ENCODE results near the gene ANO8. TPM values are rescaled to one million over a fixed set of nuclear protein-coding genes. Genes with fewer than 3 reads are reported as not detected.

The ANO8 gene
- total RNA-seq, 1 donor = 5.1 TPM

- Histone ChIP-seq H3K4me2 (ENCODE audit: insufficient read depth, low read length) (no peak overlapping the region), H4K20me1 (ENCODE audit: insufficient read depth, low read length) (peaks cover 4% of the 10 kb centered on the region), H3K4me1 (ENCODE audit: insufficient read depth, low read length) (peaks cover 2% of the 10 kb centered on the region), H3K9me3 (ENCODE audit: low read depth, low read length) (no peaks in the 10 kb centered on the region), H3K27me3 (ENCODE audit: insufficient read depth, low read length) (no peaks in the 10 kb centered on the region), H3K79me2 (ENCODE audit: insufficient read depth, low read length) (peaks cover 3% of the 10 kb centered on the region), H2AFZ (ENCODE audit: low read length) (no peak overlapping the region), H3K36me3 (ENCODE audit: insufficient read depth, low read length) (peaks cover 17% of the 10 kb centered on the region), H3K4me3 (ENCODE audit: insufficient read depth, low read length) (no peak overlapping the region), H3K27ac (ENCODE audit: low read depth, low read length) (no peak overlapping the region)
- DNase-seq (ENCODE audit: insufficient read length, low spot score, missing footprints) = peak; percentile 82
- TF ChIP-seq CTCF (IDR thresholded peaks at IDR 0.05; ENCODE audit: extremely low read depth, low read depth, low read length) = no peak
Observed at GRCh38 chr19:17320435-17320834, 14.2 kb downstream of the ANO8 start.

GRCh38 chr19:17319473-17320238 lies 15.0 kb downstream of the ANO8 start:
- Histone ChIP-seq H2AFZ (ENCODE audit: low read length) (no peak overlapping the region), H3K36me3 (ENCODE audit: insufficient read depth, low read length) (peaks cover 21% of the 10 kb centered on the region), H3K4me2 (ENCODE audit: insufficient read depth, low read length) (no peak overlapping the region), H3K4me1 (ENCODE audit: insufficient read depth, low read length) (peaks cover 2% of the 10 kb centered on the region), H4K20me1 (ENCODE audit: insufficient read depth, low read length) (peaks cover 4% of the 10 kb centered on the region), H3K79me2 (ENCODE audit: insufficient read depth, low read length) (peaks cover 3% of the 10 kb centered on the region), H3K9me3 (ENCODE audit: low read depth, low read length) (no peaks in the 10 kb centered on the region), H3K27me3 (ENCODE audit: insufficient read depth, low read length) (no peaks in the 10 kb centered on the region), H3K27ac (ENCODE audit: low read depth, low read length) (no peak overlapping the region), H3K4me3 (ENCODE audit: insufficient read depth, low read length) (no peak overlapping the region)
- TF ChIP-seq CTCF (IDR thresholded peaks at IDR 0.05; ENCODE audit: extremely low read depth, low read depth, low read length) = no peak
- DNase-seq (ENCODE audit: insufficient read length, low spot score, missing footprints) = peak; percentile 79

GRCh38 chr19:17318966-17319365 lies 15.7 kb downstream of the ANO8 start:
- Histone ChIP-seq H3K4me1 (ENCODE audit: insufficient read depth, low read length) (peaks cover 2% of the 10 kb centered on the region), H2AFZ (ENCODE audit: low read length) (no peak overlapping the region), H3K27ac (ENCODE audit: low read depth, low read length) (no peak overlapping the region), H3K4me2 (ENCODE audit: insufficient read depth, low read length) (no peak overlapping the region), H3K9me3 (ENCODE audit: low read depth, low read length) (no peaks in the 10 kb centered on the region), H3K27me3 (ENCODE audit: insufficient read depth, low read length) (no peaks in the 10 kb centered on the region), H3K4me3 (ENCODE audit: insufficient read depth, low read length) (no peak overlapping the region), H3K36me3 (ENCODE audit: insufficient read depth, low read length) (peaks cover 28% of the 10 kb centered on the region), H3K79me2 (ENCODE audit: insufficient read depth, low read length) (peaks cover 9% of the 10 kb centered on the region), H4K20me1 (ENCODE audit: insufficient read depth, low read length) (peaks cover 6% of the 10 kb centered on the region)
- TF ChIP-seq CTCF (IDR thresholded peaks at IDR 0.05; ENCODE audit: extremely low read depth, low read depth, low read length) = no peak
- peak; percentile 81 for DNase-seq (ENCODE audit: insufficient read length, low spot score, missing footprints)

GRCh38 chr19:17314007-17314593 lies 20.6 kb downstream of the ANO8 start:
- Histone ChIP-seq H3K79me2 (ENCODE audit: insufficient read depth, low read length) (peaks cover 55% of the 10 kb centered on the region), H3K4me3 (ENCODE audit: insufficient read depth, low read length) (no peak overlapping the region), H3K27me3 (ENCODE audit: insufficient read depth, low read length) (no peaks in the 10 kb centered on the region), H3K27ac (ENCODE audit: low read depth, low read length) (no peak overlapping the region), H3K4me2 (ENCODE audit: insufficient read depth, low read length) (no peak overlapping the region), H3K4me1 (ENCODE audit: insufficient read depth, low read length) (peaks cover 25% of the 10 kb centered on the region), H3K9me3 (ENCODE audit: low read depth, low read length) (no peaks in the 10 kb centered on the region), H4K20me1 (ENCODE audit: insufficient read depth, low read length) (peaks cover 36% of the 10 kb centered on the region), H2AFZ (ENCODE audit: low read length) (no peak overlapping the region), H3K36me3 (ENCODE audit: insufficient read depth, low read length) (peaks cover 32% of the 10 kb centered on the region)
- peak; percentile 42 for DNase-seq (ENCODE audit: insufficient read length, low spot score, missing footprints)
- TF ChIP-seq CTCF (IDR thresholded peaks at IDR 0.05; ENCODE audit: extremely low read depth, low read depth, low read length) = no peak

All from osteoblast (primary cell).